ENCODE measurements around the gene ICA1L. TPM values are rescaled to one million over a fixed set of nuclear protein-coding genes. Genes with fewer than 3 reads are reported as not detected.

Gene ICA1L
- total and polyA plus RNA-seq, 2 of the 8 experiments (the other 6 are each of a cell fraction or from before 2014, with no cell fraction given), result 1.1 to 3.4 TPM

GRCh38 chr2:202847693-202848524, 23.7 kb downstream of the ICA1L start (continued):
- no peak for TF ChIP-seq USF2 (IDR thresholded peaks at IDR 0.05; ENCODE audit: low read length)
- TF ChIP-seq NANOG (IDR thresholded peaks at IDR 0.05; ENCODE audit: insufficient read depth, low read depth, low read length, poor library complexity, severe bottlenecking), result no peak
- TF ChIP-seq E2F6 (IDR thresholded peaks at IDR 0.05), result no peak
- no peak for TF ChIP-seq KDM1A (IDR thresholded peaks at IDR 0.05; ENCODE audit: borderline replicate concordance, low read length)
- TF ChIP-seq TAF7 (optimal IDR thresholded peaks at IDR 0.05; ENCODE audit: borderline replicate concordance, low read depth, low read length), result no peak
